ENCODE measurements around the gene PCBP3. TPM values are rescaled to one million over a fixed set of nuclear protein-coding genes. Genes with fewer than 3 reads are reported as not detected.

The PCBP3 gene
- total and polyA plus RNA-seq, 10 of the 15 experiments (the other 5 are each of a cell fraction or from before 2014, with no cell fraction given) = 0.09 to 1.3 (median 0.46) TPM; not detected in 3

- intact Hi-C loops (cut with micrococcal nuclease; ENCODE audit: unreplicated experiment) (loop anchor here (10.0 kb wide), 1 partner anchor 172 kb away; the partner anchor contains the start of gene PCBP3), in situ Hi-C loops (cut with MboI) (loop anchor here (5.0 to 25.0 kb wide), 4 partner anchors 259 to 679 kb away; no protein-coding TSS in a partner anchor)
- H3K9ac ChIP-seq (ENCODE audit: control insufficient read depth, insufficient read depth, low read length) = no peak overlapping the region
- DNase-seq (ENCODE audit: low read depth, low spot score) (no peak), ATAC-seq (no peak), FAIRE-seq (no peak)
- H3K4me1 ChIP-seq (ENCODE audit: control insufficient read depth, insufficient read depth, low read length) = peaks cover 4% of the 10 kb centered on the region
- SMC1A ChIA-PET (ENCODE audit: uncharacterized antibody, unreplicated experiment) = interaction anchor here (1.4 kb wide), 1 partner anchor 261 kb away, joined by 3 read pairs; no protein-coding TSS in a partner anchor
- CTCF ChIA-PET = interaction anchor here (1.2 to 8.0 kb wide), 2 partner anchors 260 to 371 kb away, joined by 3 to 82 read pairs; no protein-coding TSS in a partner anchor
- BruUV-seq (replicated peaks) = no TSS peak
- no peak overlapping the region for H3K4me3 ChIP-seq
- H4K20me1 ChIP-seq (ENCODE audit: control insufficient read depth, insufficient read depth) = no peaks in the 10 kb centered on the region
- no peaks in the 10 kb centered on the region for H3K9me3 ChIP-seq (replicated peaks; ENCODE audit: control insufficient read depth, insufficient read depth, low read length)
- no peak overlapping the region for H3K4me2 ChIP-seq (ENCODE audit: control insufficient read depth, insufficient read depth)
- H3K27ac ChIP-seq (ENCODE audit: control insufficient read depth, insufficient read depth) = no peak overlapping the region
- no peaks in the 10 kb centered on the region for H3K27me3 ChIP-seq (replicated peaks in 1 of 2; ENCODE audit: control insufficient read depth in 2 of 2, insufficient read depth in 2 of 2, low read length in 1 of 2)
- no peak overlapping the region for H2AFZ ChIP-seq (ENCODE audit: control insufficient read depth, low read depth, low read length)
- 92% methylated on average over 14 of the region's 14 CpGs for WGBS (ENCODE audit: insufficient coverage, insufficient replicate concordance, low lambda C conversion rate, missing lambda C conversion rate)
- H3K36me3 ChIP-seq (ENCODE audit: control insufficient read depth in 2 of 2, insufficient read depth in 2 of 2, low read length in 1 of 2) = no peaks in the 10 kb centered on the region
- RAD21 ChIA-PET (ENCODE audit: unreplicated experiment) = interaction anchor here (0.9 to 6.0 kb wide), 2 partner anchors 261 kb away, joined by 3 to 42 read pairs; no protein-coding TSS in a partner anchor
- POLR2A ChIA-PET = no interaction called here
- no peaks in the 10 kb centered on the region for H3K79me2 ChIP-seq (ENCODE audit: control insufficient read depth, insufficient read depth, low read length)
- no peak for TF ChIP-seq SUPT20H (IDR thresholded peaks at IDR 0.05; ENCODE audit: borderline replicate concordance, control insufficient read depth, low read depth, low read length)
- no peak for TF ChIP-seq POLR2AphosphoS2 (IDR thresholded peaks at IDR 0.05; ENCODE audit: low read depth, low read length)
- TF ChIP-seq TCF12 (IDR thresholded peaks at IDR 0.05; ENCODE audit: low read depth, low read length) = no peak
- TF ChIP-seq IRF3 (IDR thresholded peaks at IDR 0.05) = no peak
- TF ChIP-seq PAX5 (IDR thresholded peaks at IDR 0.05; ENCODE audit: borderline replicate concordance, low read depth, low read length) = no peak
- no peak for TF ChIP-seq CBFB (IDR thresholded peaks at IDR 0.05; ENCODE audit: low read depth)
- TF ChIP-seq, protein P1, sequence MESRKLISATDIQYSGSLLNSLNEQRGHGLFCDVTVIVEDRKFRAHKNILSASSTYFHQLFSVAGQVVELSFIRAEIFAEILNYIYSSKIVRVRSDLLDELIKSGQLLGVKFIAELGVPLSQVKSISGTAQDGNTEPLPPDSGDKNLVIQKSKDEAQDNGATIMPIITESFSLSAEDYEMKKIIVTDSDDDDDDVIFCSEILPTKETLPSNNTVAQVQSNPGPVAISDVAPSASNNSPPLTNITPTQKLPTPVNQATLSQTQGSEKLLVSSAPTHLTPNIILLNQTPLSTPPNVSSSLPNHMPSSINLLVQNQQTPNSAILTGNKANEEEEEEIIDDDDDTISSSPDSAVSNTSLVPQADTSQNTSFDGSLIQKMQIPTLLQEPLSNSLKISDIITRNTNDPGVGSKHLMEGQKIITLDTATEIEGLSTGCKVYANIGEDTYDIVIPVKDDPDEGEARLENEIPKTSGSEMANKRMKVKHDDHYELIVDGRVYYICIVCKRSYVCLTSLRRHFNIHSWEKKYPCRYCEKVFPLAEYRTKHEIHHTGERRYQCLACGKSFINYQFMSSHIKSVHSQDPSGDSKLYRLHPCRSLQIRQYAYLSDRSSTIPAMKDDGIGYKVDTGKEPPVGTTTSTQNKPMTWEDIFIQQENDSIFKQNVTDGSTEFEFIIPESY (IDR thresholded peaks at IDR 0.05) = no peak
- no peak for TF ChIP-seq SMARCA5 (IDR thresholded peaks at IDR 0.05)
- TF ChIP-seq SUZ12 (IDR thresholded peaks at IDR 0.05; ENCODE audit: unreplicated experiment) = no peak
- TF ChIP-seq SRF (IDR thresholded peaks at IDR 0.05; ENCODE audit: low read depth in 2 of 2, low read length in 2 of 2) = no peak
- no peak for TF ChIP-seq CBX5 (IDR thresholded peaks at IDR 0.05; ENCODE audit: low read depth)
- TF ChIP-seq SREBF1 (IDR thresholded peaks at IDR 0.05; ENCODE audit: low read length) = no peak
- TF ChIP-seq, protein P2, sequence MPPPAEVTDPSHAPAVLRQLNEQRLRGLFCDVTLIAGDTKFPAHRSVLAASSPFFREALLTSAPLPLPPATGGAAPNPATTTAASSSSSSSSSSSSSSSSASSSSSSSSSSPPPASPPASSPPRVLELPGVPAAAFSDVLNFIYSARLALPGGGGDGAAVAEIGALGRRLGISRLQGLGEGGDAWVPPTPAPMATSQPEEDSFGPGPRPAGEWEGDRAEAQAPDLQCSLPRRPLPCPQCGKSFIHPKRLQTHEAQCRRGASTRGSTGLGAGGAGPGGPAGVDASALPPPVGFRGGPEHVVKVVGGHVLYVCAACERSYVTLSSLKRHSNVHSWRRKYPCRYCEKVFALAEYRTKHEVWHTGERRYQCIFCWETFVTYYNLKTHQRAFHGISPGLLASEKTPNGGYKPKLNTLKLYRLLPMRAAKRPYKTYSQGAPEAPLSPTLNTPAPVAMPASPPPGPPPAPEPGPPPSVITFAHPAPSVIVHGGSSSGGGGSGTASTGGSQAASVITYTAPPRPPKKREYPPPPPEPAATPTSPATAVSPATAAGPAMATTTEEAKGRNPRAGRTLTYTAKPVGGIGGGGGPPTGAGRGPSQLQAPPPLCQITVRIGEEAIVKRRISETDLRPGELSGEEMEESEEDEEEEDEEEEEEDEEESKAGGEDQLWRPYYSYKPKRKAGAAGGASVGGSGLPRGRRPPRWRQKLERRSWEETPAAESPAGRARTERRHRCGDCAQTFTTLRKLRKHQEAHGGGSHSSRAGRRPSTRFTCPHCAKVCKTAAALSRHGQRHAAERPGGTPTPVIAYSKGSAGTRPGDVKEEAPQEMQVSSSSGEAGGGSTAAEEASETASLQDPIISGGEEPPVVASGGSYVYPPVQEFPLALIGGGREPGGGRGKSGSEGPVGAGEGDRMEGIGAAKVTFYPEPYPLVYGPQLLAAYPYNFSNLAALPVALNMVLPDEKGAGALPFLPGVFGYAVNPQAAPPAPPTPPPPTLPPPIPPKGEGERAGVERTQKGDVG (CRISPR knock-in tag; IDR thresholded peaks at IDR 0.05) = no peak
- no peak for TF ChIP-seq ETV6 (conservative IDR thresholded peaks at IDR 0.05 in 1 of 2, IDR thresholded peaks at IDR 0.05 in 1 of 2; ENCODE audit: borderline replicate concordance in 1 of 2, low read depth in 1 of 2)
- TF ChIP-seq SIN3A (IDR thresholded peaks at IDR 0.05; ENCODE audit: low read depth, low read length) = no peak
- no peak for TF ChIP-seq MEF2A (IDR thresholded peaks at IDR 0.05; ENCODE audit: insufficient read depth, low read depth, low read length)
- TF ChIP-seq GATAD2B (conservative IDR thresholded peaks at IDR 0.05; ENCODE audit: low read depth) = no peak
- TF ChIP-seq, protein P3, sequence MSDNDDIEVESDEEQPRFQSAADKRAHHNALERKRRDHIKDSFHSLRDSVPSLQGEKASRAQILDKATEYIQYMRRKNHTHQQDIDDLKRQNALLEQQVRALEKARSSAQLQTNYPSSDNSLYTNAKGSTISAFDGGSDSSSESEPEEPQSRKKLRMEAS (IDR thresholded peaks at IDR 0.05; ENCODE audit: low read depth, low read length) = no peak
Observed at GRCh38 chr21:45816794-45817193, 173.3 kb downstream of the PCBP3 start.

All from GM12878 (cell line).